Thyroid gland (tissue), 4 donors: Measurements from ENCODE around the gene NXPH1. TPM values are rescaled to one million over a fixed set of nuclear protein-coding genes. Genes with fewer than 3 reads are reported as not detected.

Experiments
- DNase-seq, 2 donors: peaks; one replicate each; pipeline ENCODE4 v3.0.0-alpha.2; 2019
- H3K27ac ChIP-seq, 3 donors: fragments of 200-600 bp; sonication (generic); 1 replicate in 2 of 3; 2 replicates in 1 of 3; pipeline ENCODE4 v1.5.1; 2016 to 2019; ENCODE audit warnings: mild to moderate bottlenecking in 1 of 3, moderate library complexity in 1 of 3
- H3K27me3 ChIP-seq: fragments of 200-600 bp; sonication (generic); one replicate; pipeline ENCODE4 v1.5.1; 2019
- H3K36me3 ChIP-seq, 2 donors: fragments of 200-600 bp; sonication (generic); one replicate each; pipeline ENCODE4 v1.5.1; 2016 to 2019
- H3K4me1 ChIP-seq, 2 donors: fragments of 200-600 bp; sonication (generic); one replicate each; pipeline ENCODE4 v1.5.1; 2017 to 2019
- H3K4me3 ChIP-seq, 3 donors: fragments of 200-600 bp; sonication (generic); replicated peaks in 1 of 3; 1 replicate in 2 of 3; 2 replicates in 1 of 3; pipeline ENCODE4 v1.5.1; 2016; ENCODE audit warnings: mild to moderate bottlenecking in 1 of 3
- H3K9me3 ChIP-seq: fragments of 200-600 bp; sonication (generic); one replicate; pipeline ENCODE4 v1.5.1; 2017
- POLR2A ChIP-seq, 2 donors: fragments of 450-650 bp; IDR thresholded peaks; one replicate each; pipeline ENCODE4 v1.6.1; 2017; ENCODE audit warnings: antibody characterized with exemption in 2 of 2, mild to moderate bottlenecking in 2 of 2, moderate library complexity in 1 of 2
- WGBS, 2 donors: methylation state at CpG; one replicate each; pipeline ENCODE4 v1.1.5; 2017; 5-methylcytosine and 5-hydroxymethylcytosine counted together
- intact Hi-C: fragments of 100-400 bp; cut with DNase I; formaldehyde crosslinking; loops from one replicate; pipeline ENCODE4 v1.15.1; 2023
- total RNA-seq, 4 donors: library from RNA; depleted of rRNA; stranded (reverse); fragments of >200 nt; gene quantifications; one replicate each; pipeline ENCODE4 v1.2.3, GENCODE V29; 2016
- TF ChIP-seq, protein P1 (sequence below), 6 experiments: fragments of 200-600 bp in 3 of 6; fragments of 450-650 bp in 3 of 6; sonication (generic) in 3 of 6; IDR thresholded peaks; one replicate each; pipeline ENCODE4 v1.5.1; 2016 to 2019; ENCODE audit warnings: antibody characterized with exemption in 6 of 6, mild to moderate bottlenecking in 2 of 6, inconsistent platforms in 1 of 6, moderate library complexity in 1 of 6

NXPH1 gene
- total RNA-seq, 4 donors from 2014 or later = not detected

DNA sequence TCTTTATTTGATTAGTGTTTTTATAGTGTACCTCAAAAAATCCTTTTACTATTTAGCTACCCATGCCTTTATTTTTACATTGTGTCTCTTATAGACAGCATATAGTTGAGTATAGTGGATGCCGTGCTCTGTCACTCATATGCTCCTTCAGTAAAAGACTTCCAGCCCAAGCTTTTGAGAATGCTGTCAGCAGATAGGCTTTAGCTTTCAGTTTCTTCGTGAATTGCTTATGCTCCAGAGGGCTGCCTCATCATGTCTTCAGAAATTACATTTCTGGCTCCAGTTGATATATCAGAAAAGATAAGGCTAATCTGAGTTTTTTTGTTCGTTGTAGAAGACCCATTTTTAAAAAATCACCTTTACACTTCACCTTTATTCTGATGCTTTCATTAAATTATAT is 332.0 kb downstream of the NXPH1 start:
- intact Hi-C loops = no loop called here
- no peaks in the 10 kb centered on the region for H3K4me1 ChIP-seq
- no peak for DNase-seq
- no peaks in the 10 kb centered on the region for H3K9me3 ChIP-seq
- H3K27ac ChIP-seq = no peak overlapping the region
- H3K36me3 ChIP-seq = no peaks in the 10 kb centered on the region
- H3K27me3 ChIP-seq = no peaks in the 10 kb centered on the region
- H3K4me3 ChIP-seq = no peak overlapping the region
- WGBS, 2 donors = 78 to 82% methylated on average over 3 of the region's 3 CpGs
- TF ChIP-seq, protein P1, sequence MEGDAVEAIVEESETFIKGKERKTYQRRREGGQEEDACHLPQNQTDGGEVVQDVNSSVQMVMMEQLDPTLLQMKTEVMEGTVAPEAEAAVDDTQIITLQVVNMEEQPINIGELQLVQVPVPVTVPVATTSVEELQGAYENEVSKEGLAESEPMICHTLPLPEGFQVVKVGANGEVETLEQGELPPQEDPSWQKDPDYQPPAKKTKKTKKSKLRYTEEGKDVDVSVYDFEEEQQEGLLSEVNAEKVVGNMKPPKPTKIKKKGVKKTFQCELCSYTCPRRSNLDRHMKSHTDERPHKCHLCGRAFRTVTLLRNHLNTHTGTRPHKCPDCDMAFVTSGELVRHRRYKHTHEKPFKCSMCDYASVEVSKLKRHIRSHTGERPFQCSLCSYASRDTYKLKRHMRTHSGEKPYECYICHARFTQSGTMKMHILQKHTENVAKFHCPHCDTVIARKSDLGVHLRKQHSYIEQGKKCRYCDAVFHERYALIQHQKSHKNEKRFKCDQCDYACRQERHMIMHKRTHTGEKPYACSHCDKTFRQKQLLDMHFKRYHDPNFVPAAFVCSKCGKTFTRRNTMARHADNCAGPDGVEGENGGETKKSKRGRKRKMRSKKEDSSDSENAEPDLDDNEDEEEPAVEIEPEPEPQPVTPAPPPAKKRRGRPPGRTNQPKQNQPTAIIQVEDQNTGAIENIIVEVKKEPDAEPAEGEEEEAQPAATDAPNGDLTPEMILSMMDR (IDR thresholded peaks at IDR 0.05) = no peak
- TF ChIP-seq POLR2A (IDR thresholded peaks at IDR 0.05) = no peak

DNA sequence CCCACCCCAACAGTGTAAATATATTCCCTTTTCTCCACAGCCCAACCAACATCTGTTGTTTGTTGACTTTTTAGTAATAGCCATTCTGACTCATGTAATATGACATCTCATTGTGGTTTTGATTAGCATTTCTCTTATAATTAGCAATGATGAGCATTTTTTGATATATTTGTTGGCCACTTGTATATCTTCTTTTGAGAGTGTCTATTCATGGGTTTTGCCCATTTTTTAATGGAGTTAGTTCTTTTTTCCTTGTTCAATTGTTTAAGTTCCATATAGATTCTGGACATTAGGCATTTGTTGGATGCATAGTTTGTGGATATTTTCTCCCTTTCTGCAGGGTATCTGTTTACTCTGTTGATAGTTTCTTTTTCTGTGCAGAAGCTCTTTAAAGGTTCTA is 340.1 kb downstream of the NXPH1 start:
- no peaks in the 10 kb centered on the region for H3K9me3 ChIP-seq
- no peaks in the 10 kb centered on the region for H3K4me1 ChIP-seq
- TF ChIP-seq, protein P1 (IDR thresholded peaks at IDR 0.05) = no peak
- TF ChIP-seq POLR2A (IDR thresholded peaks at IDR 0.05) = no peak
- H3K36me3 ChIP-seq = no peaks in the 10 kb centered on the region
- H3K27ac ChIP-seq = no peak overlapping the region
- H3K27me3 ChIP-seq = no peaks in the 10 kb centered on the region
- H3K4me3 ChIP-seq = no peak overlapping the region
- intact Hi-C loops = no loop called here
- no peak for DNase-seq

DNA sequence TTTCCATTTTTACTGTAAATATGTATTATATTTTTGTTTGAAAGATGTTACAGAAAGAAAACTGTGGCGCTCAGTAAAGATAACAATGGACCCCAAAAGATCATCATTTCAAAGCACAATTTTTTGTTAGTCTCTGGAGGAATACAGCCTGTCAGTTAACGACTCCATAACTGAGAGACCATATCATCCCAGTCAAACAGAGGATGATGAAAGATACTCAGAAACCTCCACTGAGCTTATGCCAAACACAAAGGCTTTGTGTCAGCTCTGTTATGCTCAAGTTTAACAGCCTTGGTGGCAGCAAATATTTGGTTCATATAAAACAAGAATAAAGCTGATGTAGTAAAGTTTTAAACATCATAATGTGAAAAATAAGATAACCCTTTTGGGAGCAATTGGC is 345.1 kb downstream of the NXPH1 start:
- Histone ChIP-seq H3K4me1 (no peaks in the 10 kb centered on the region), H3K4me3 (no peak overlapping the region), H3K27me3 (no peaks in the 10 kb centered on the region), H3K9me3 (no peaks in the 10 kb centered on the region), H3K27ac (no peak overlapping the region), H3K36me3 (no peaks in the 10 kb centered on the region)
- no peak for DNase-seq
- TF ChIP-seq POLR2A (IDR thresholded peaks at IDR 0.05) = no peak
- TF ChIP-seq, protein P1 (IDR thresholded peaks at IDR 0.05) = no peak
- intact Hi-C loops = no loop called here
- 87 to 90% methylated on average over 2 of the region's 2 CpGs for WGBS, 2 donors

DNA sequence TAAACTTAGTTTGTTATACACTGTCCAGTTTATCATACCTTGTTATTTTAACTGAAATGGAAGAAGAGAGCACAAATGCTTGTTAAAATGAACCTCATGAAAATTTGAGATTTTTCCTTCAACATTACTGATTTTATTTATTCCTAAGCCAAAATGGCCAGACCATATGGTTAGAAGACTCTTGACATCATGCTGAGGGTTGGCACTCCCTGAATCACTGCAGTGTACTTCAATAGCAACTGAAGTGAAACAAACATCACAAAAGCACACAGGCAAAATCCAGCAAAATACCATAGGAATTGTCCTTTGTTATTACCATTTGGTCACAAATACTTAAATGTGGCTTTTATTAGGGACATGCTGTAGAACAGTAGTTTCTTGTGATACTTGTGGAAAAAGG is 347.8 kb downstream of the NXPH1 start:
- no peak overlapping the region for H3K4me3 ChIP-seq
- H3K36me3 ChIP-seq = no peaks in the 10 kb centered on the region
- no peaks in the 10 kb centered on the region for H3K27me3 ChIP-seq
- no peak for TF ChIP-seq POLR2A (IDR thresholded peaks at IDR 0.05)
- TF ChIP-seq, protein P1 (IDR thresholded peaks at IDR 0.05) = no peak
- no peaks in the 10 kb centered on the region for H3K9me3 ChIP-seq
- intact Hi-C loops = no loop called here
- no peak for DNase-seq
- H3K27ac ChIP-seq = no peak overlapping the region
- no peaks in the 10 kb centered on the region for H3K4me1 ChIP-seq

DNA sequence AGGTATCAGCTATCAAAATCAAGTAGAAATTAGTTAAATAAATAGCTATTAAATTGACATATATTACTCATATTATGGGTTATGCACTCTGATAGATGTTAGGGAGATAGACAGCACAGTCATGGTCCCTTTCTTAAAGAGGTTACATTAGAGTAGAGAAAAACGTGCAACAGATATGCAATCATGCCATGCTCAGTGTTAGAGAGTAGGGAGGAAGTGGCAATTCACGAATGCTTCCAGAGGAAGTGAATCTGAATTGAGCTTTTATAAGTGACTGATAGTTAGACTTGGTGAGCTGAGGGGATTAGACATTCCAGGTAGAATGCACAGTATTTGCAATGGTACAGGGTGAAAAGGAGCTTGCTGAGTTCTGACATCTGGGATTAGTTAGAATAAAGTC is 349.8 kb downstream of the NXPH1 start:
- no peak for DNase-seq
- no peak for TF ChIP-seq POLR2A (IDR thresholded peaks at IDR 0.05)
- TF ChIP-seq, protein P1 (IDR thresholded peaks at IDR 0.05) = no peak
- intact Hi-C loops = no loop called here
- no peaks in the 10 kb centered on the region for H3K9me3 ChIP-seq
- no peaks in the 10 kb centered on the region for H3K4me1 ChIP-seq
- H3K27me3 ChIP-seq = no peaks in the 10 kb centered on the region
- no peaks in the 10 kb centered on the region for H3K36me3 ChIP-seq
- no peak overlapping the region for H3K4me3 ChIP-seq
- WGBS, 2 donors = 53 to 54% methylated on average over 2 of the region's 2 CpGs
- no peak overlapping the region for H3K27ac ChIP-seq
